ENCODE results near the gene JMJD6. TPM values are rescaled to one million over a fixed set of nuclear protein-coding genes. Genes with fewer than 3 reads are reported as not detected.

JMJD6 gene
- total and polyA plus RNA-seq, 9 of the 15 experiments (the other 6 are each of a cell fraction or from before 2014, with no cell fraction given): 2.5 to 52.3 (median 36.3) TPM

DNA sequence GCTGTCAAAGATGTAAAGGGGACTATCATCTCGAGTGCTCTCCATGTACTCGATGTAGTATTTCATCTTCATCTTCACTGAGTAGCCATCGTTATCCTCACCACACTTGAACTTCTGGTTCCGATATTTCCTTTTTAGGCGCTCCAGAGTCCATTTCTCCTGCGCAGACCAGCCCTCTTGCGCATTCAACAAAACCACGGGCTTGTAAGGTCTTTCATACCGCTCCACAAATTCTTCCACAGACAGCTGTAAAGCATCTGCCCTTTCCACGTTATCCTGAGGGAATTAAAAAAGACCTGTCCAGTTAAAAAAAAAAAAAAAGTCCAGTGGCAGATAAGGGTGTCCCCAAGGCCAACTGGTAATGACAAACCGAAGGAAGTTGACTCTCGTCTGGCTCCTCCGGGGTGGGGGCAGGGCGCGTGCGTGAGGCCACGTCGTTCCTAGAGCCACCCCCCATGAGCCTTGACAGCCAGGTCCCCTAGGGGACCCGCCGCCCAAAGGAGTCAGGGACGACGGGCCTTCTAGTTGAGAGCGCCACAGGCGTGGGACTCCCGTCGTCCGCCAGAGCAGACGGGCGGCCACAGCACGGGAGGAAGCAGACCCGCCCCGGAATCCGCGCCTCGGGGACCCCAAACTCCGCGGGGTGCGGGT lies 701 bp downstream of the JMJD6 start (continued):
- TF ChIP-seq, protein P1, sequence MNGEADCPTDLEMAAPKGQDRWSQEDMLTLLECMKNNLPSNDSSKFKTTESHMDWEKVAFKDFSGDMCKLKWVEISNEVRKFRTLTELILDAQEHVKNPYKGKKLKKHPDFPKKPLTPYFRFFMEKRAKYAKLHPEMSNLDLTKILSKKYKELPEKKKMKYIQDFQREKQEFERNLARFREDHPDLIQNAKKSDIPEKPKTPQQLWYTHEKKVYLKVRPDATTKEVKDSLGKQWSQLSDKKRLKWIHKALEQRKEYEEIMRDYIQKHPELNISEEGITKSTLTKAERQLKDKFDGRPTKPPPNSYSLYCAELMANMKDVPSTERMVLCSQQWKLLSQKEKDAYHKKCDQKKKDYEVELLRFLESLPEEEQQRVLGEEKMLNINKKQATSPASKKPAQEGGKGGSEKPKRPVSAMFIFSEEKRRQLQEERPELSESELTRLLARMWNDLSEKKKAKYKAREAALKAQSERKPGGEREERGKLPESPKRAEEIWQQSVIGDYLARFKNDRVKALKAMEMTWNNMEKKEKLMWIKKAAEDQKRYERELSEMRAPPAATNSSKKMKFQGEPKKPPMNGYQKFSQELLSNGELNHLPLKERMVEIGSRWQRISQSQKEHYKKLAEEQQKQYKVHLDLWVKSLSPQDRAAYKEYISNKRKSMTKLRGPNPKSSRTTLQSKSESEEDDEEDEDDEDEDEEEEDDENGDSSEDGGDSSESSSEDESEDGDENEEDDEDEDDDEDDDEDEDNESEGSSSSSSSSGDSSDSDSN (IDR thresholded peaks at IDR 0.05; ENCODE audit: borderline replicate concordance in 1 of 2, low read depth in 2 of 2, low read length in 2 of 2): no peak
- no peak for TF ChIP-seq ZNF24 (IDR thresholded peaks at IDR 0.05)
- no peak for TF ChIP-seq PPARD (CRISPR knock-in tag; IDR thresholded peaks at IDR 0.05)
- TF ChIP-seq, protein P2, sequence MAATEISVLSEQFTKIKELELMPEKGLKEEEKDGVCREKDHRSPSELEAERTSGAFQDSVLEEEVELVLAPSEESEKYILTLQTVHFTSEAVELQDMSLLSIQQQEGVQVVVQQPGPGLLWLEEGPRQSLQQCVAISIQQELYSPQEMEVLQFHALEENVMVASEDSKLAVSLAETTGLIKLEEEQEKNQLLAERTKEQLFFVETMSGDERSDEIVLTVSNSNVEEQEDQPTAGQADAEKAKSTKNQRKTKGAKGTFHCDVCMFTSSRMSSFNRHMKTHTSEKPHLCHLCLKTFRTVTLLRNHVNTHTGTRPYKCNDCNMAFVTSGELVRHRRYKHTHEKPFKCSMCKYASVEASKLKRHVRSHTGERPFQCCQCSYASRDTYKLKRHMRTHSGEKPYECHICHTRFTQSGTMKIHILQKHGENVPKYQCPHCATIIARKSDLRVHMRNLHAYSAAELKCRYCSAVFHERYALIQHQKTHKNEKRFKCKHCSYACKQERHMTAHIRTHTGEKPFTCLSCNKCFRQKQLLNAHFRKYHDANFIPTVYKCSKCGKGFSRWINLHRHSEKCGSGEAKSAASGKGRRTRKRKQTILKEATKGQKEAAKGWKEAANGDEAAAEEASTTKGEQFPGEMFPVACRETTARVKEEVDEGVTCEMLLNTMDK (IDR thresholded peaks at IDR 0.05; ENCODE audit: borderline replicate concordance, insufficient read depth, low read depth, low read length, poor library complexity, severe bottlenecking): peak; percentile 10
- peak; percentile 43 for TF ChIP-seq CHD2 (IDR thresholded peaks at IDR 0.05; ENCODE audit: low read depth, low read length)
- peak; percentile 75; the same call in 1 of the 2 replicates for TF ChIP-seq EP400 (IDR thresholded peaks at IDR 0.05)
- TF ChIP-seq ZNF232 (CRISPR knock-in tag; IDR thresholded peaks at IDR 0.05): no peak
- TF ChIP-seq, protein P3, sequence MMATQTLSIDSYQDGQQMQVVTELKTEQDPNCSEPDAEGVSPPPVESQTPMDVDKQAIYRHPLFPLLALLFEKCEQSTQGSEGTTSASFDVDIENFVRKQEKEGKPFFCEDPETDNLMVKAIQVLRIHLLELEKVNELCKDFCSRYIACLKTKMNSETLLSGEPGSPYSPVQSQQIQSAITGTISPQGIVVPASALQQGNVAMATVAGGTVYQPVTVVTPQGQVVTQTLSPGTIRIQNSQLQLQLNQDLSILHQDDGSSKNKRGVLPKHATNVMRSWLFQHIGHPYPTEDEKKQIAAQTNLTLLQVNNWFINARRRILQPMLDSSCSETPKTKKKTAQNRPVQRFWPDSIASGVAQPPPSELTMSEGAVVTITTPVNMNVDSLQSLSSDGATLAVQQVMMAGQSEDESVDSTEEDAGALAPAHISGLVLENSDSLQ (IDR thresholded peaks at IDR 0.05): peak; percentile 42; the same call in 1 of the 2 replicates
- TF ChIP-seq, protein P4, sequence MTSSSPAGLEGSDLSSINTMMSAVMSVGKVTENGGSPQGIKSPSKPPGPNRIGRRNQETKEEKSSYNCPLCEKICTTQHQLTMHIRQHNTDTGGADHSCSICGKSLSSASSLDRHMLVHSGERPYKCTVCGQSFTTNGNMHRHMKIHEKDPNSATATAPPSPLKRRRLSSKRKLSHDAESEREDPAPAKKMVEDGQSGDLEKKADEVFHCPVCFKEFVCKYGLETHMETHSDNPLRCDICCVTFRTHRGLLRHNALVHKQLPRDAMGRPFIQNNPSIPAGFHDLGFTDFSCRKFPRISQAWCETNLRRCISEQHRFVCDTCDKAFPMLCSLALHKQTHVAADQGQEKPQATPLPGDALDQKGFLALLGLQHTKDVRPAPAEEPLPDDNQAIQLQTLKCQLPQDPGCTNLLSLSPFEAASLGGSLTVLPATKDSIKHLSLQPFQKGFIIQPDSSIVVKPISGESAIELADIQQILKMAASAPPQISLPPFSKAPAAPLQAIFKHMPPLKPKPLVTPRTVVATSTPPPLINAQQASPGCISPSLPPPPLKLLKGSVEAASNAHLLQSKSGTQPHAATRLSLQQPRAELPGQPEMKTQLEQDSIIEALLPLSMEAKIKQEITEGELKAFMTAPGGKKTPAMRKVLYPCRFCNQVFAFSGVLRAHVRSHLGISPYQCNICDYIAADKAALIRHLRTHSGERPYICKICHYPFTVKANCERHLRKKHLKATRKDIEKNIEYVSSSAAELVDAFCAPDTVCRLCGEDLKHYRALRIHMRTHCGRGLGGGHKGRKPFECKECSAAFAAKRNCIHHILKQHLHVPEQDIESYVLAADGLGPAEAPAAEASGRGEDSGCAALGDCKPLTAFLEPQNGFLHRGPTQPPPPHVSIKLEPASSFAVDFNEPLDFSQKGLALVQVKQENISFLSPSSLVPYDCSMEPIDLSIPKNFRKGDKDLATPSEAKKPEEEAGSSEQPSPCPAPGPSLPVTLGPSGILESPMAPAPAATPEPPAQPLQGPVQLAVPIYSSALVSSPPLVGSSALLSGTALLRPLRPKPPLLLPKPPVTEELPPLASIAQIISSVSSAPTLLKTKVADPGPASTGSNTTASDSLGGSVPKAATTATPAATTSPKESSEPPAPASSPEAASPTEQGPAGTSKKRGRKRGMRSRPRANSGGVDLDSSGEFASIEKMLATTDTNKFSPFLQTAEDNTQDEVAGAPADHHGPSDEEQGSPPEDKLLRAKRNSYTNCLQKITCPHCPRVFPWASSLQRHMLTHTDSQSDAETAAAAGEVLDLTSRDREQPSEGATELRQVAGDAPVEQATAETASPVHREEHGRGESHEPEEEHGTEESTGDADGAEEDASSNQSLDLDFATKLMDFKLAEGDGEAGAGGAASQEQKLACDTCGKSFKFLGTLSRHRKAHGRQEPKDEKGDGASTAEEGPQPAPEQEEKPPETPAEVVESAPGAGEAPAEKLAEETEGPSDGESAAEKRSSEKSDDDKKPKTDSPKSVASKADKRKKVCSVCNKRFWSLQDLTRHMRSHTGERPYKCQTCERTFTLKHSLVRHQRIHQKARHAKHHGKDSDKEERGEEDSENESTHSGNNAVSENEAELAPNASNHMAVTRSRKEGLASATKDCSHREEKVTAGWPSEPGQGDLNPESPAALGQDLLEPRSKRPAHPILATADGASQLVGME (CRISPR knock-in tag; IDR thresholded peaks at IDR 0.05): no peak
- TF ChIP-seq, protein P5, sequence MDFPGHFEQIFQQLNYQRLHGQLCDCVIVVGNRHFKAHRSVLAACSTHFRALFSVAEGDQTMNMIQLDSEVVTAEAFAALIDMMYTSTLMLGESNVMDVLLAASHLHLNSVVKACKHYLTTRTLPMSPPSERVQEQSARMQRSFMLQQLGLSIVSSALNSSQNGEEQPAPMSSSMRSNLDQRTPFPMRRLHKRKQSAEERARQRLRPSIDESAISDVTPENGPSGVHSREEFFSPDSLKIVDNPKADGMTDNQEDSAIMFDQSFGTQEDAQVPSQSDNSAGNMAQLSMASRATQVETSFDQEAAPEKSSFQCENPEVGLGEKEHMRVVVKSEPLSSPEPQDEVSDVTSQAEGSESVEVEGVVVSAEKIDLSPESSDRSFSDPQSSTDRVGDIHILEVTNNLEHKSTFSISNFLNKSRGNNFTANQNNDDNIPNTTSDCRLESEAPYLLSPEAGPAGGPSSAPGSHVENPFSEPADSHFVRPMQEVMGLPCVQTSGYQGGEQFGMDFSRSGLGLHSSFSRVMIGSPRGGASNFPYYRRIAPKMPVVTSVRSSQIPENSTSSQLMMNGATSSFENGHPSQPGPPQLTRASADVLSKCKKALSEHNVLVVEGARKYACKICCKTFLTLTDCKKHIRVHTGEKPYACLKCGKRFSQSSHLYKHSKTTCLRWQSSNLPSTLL (IDR thresholded peaks at IDR 0.05): no peak
- no peak for TF ChIP-seq SP2 (IDR thresholded peaks at IDR 0.05; ENCODE audit: extremely low read depth, low read depth, low read length, poor library complexity, severe bottlenecking)
